SK-MEL-5 (cell line): ENCODE measurements around the gene ARL15. TPM values are rescaled to one million over a fixed set of nuclear protein-coding genes. Genes with fewer than 3 reads are reported as not detected.

ENCODE experiments used
- DNase-seq: peaks from one replicate; pipeline ENCODE4 v3.0.0-alpha.2; 2016; ENCODE audit warnings: low read depth, low spot score
- in situ Hi-C: cut with HindIII; loops from 2 replicates; pipeline ENCODE4 v1.10.0; 2016; ENCODE audit warnings: low sequenced_read_pairs, high pct_unique_total_duplicates, low pct_unique_long_range_greater_than_20kb
- total RNA-seq: library from RNA; depleted of rRNA; stranded (reverse); fragments of >200 nt; shearing (Covaris generic); gene quantifications from 2 replicates; pipeline ENCODE4 v1.2.3, GENCODE V29; 2014

ARL15 gene
- total RNA-seq, 1 experiment from 2014 or later, result 14.9 TPM

- peak; percentile 96 for DNase-seq
- in situ Hi-C loops, result no loop called here
Measured at GRCh38 chr5:53934151-53934820, 376.1 kb downstream of the ARL15 start.

DNA sequence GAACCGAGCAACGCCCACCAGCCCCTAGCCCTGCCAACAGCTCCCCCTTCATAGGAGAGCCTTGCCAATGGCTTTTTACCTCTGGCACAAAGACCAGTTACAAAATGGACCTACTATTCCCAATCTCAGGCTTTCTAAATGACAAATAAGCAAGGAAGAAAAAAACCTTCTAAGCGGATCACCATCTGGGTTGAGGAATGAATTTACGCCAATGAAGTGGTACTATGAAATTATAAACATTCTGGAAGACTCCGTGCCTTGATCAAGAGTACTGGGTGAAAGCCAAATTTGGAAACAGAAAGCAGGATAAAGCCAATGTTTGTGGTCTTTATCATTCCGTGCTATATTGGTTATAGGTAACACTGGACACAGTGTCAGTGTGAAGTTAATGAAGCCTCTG lies 378.0 kb downstream of the ARL15 start:
- in situ Hi-C loops, result no loop called here
- no peak for DNase-seq

DNA sequence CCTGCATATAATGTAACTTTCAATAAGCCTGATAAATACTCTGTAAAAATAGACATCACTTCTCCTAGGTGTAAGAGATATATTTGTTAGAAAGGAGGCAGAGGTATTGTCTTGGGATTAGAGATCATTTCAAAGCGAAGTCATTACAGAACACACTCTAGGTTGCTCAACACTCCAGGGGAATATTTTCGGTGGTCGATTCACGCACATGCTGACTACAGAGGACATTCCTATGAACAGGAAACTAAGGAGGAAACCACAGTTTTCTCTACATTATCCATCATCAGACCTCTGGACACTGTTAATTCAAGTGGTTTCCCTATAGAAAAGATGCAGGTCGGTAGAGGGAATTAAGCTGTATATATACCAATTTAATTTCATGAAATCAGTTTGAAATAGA lies 379.9 kb downstream of the ARL15 start:
- DNase-seq, result no peak
- in situ Hi-C loops, result no loop called here

GRCh38 chr5:53929570-53929969 lies 380.8 kb downstream of the ARL15 start:
- DNase-seq, result no peak
- in situ Hi-C loops, result no loop called here

- DNase-seq, result no peak
- in situ Hi-C loops, result no loop called here
Measured at GRCh38 chr5:53929152-53929551, 381.2 kb downstream of the ARL15 start.

- in situ Hi-C loops, result no loop called here
- no peak for DNase-seq
Measured at GRCh38 chr5:53928641-53929040, 381.7 kb downstream of the ARL15 start.

DNA sequence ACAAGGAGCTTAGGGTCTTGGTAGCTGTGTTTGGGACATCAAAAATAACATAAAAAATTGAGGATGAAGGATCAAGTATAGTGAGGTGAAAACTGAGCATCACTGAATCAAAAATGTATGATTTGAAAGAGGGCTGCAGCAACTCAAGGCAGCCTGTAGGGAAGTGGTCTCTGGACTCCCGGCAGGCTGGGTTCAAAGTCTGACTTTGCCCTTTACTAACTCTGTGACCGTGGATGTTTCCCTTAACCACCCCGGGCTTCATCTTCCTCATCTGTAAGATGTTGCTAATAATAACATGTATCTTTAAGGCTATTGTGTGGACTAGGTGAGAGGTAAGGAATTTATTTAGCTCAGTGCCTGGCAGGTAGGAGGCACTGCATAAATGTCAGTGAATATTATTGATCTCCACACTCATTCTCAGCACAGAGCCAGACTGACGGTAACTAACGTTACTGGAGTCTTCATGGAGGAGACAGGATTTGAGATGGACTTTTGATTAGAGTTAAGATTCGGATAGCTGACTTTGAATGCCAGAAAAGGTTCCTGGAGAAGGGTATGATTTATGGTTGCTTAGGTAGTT lies 382.6 kb downstream of the ARL15 start:
- no peak for DNase-seq
- in situ Hi-C loops, result no loop called here

DNA sequence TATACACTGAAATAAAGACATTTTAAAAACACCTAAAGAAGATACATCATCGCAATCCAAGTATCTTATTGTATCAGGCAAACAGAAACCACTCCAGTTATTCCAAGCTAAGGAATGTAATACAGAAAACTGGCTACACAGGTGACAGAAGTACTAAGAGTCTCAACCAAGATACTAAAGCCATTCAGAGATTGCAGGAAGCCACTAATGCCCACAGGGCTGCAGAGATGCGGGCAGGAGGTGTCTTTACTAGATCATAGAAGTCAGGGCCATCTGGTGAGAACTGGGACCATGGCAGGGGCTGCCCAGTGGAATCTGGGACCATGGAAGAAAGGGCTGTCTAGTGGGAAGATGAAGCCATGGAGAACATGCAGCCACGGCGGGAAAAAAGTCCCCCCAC lies 384.3 kb downstream of the ARL15 start:
- in situ Hi-C loops, result no loop called here
- DNase-seq, result no peak

- DNase-seq, result no peak
- in situ Hi-C loops, result no loop called here
Measured at GRCh38 chr5:53924392-53924791, 386.0 kb downstream of the ARL15 start.

GRCh38 chr5:53923961-53924360 lies 386.4 kb downstream of the ARL15 start:
- no peak for DNase-seq
- in situ Hi-C loops, result no loop called here

DNA sequence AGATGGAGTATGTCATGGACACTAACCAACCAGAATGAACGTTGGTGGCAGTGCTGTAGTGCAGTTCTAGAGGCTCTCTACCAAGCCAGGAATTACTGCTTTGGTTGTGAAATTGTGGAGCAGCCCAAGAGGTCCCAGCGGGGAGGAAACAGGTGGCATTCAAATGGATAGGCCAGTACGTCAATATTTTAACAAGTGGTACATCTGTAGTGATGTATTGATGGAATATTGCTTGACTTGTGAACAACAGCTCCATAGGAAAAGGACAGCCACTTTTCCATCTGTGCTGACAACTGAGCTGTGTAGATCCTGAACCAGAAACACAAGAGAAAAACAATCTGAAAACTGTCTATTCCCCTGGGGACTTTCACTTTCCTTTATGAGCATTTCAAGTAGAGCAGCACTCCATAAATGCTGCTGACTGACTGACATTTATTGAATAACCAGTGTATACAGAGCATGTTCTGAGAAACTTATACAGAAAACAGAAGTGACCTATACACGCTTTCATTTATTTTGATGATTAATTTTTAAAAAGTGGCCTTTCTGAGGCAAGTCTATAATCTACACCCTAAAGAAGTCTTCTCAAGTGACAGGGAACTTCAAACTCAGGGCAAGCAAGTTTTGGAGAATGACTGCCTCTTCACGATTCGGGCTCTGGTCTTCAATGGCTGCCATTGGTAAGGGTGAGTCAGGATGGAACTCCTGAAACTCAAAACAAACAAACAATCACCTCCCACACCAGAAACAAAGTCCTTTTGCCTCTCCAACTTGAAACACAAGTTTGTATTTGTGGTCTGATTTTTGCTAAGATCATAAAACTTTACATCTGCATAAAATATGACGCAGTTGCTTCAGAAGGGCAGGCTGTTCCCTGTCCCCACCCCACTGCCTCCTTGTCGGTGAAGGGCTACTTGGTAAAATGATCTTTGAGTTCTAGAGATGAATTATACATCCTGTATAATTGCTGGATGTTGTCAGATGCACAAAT lies 387.6 kb downstream of the ARL15 start:
- in situ Hi-C loops, result no loop called here
- DNase-seq, result no peak

DNA sequence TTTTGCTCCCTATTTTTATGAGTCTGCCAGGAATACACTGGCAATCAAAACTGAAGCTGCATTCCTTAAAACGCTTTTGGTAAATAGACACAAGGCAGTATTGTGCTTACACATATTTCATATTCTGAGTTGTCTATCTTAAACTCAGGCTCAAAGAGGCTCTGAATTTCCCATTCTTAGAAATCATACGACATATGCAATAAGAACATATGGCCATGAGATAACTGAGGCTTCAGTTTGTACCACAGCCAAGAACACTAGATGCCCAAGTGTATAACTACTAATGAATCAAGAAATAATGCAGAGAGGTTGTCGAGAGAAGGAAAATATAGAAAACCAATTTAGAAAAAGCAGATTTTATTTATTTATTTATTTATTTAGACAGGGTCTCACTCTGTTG lies 392.5 kb downstream of the ARL15 start:
- peak; percentile 5 for DNase-seq
- in situ Hi-C loops, result no loop called here

- in situ Hi-C loops, result no loop called here
- DNase-seq, result peak; percentile 10
Measured at GRCh38 chr5:53917095-53917494, 393.3 kb downstream of the ARL15 start.

DNA sequence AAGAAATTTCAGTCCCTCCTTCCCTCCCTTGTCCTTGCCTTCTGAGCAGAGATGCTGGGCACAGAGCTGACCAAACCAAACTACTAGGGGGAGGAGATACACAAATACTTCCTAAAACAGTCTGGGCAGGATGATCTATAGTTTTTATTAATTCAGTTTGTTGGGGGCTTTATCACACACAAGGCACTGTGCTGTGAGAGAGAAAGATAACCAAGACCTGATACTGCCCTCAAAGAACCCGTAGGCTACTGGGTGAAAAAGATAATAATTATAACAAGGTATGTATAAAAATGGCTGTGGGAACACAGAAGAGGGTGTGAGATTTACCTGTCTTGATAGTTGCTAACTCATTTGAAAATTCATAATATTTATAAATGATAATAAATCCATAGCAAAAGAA lies 395.3 kb downstream of the ARL15 start:
- DNase-seq, result no peak
- in situ Hi-C loops, result no loop called here

GRCh38 chr5:53913941-53914340 lies 396.4 kb downstream of the ARL15 start:
- in situ Hi-C loops, result no loop called here
- no peak for DNase-seq

- DNase-seq, result no peak
- in situ Hi-C loops, result no loop called here
Measured at GRCh38 chr5:53908757-53909156, 401.6 kb downstream of the ARL15 start.

- DNase-seq, result no peak
- in situ Hi-C loops, result no loop called here
Measured at GRCh38 chr5:53907827-53908226, 402.5 kb downstream of the ARL15 start.

GRCh38 chr5:53906736-53907135 lies 403.6 kb downstream of the ARL15 start:
- DNase-seq, result no peak
- in situ Hi-C loops, result no loop called here
